ENCODE data around the gene DENND5A. TPM values are rescaled to one million over a fixed set of nuclear protein-coding genes. Genes with fewer than 3 reads are reported as not detected.

The DENND5A gene
- total RNA-seq, 2 donors from 2014 or later, result 22.1 to 31.3 TPM

DNA sequence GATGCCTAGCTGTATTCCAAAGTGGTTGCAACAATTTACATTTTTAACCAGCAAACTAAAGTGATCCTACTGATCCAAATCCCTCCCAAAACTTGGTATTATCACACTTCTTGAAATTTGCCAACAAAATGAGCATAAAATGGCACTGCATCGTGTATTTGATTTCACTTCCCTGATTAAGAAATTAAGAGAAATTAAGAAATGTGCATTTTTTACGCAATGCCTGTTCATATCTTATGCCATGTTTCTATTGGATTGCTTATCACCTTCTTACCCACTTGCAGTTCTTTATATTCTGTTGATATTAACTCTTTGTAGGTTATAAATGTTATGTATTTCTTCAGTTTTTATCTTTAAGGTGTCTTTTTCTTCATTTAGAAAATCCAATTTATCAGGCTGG, 80.6 kb downstream of the DENND5A start:
- ATAC-seq, result no peak
- Histone ChIP-seq H3K4me3 (no peak overlapping the region), H3K27ac (no peak overlapping the region), H3K4me1 (no peaks in the 10 kb centered on the region), H3K27me3 (no peaks in the 10 kb centered on the region), H3K36me3 (replicated peaks in 1 of 2; ENCODE audit: insufficient read depth in 1 of 2, low read depth in 2 of 2) (peaks cover 0 to 3% of the 10 kb centered on the region in 2 donors), H3K9me3 (no peaks in the 10 kb centered on the region)
- 81 to 94% methylated on average over 2 of the region's 2 CpGs for WGBS, 2 donors
- no peak for TF ChIP-seq POLR2A (IDR thresholded peaks at IDR 0.05)
- TF ChIP-seq, protein P1, sequence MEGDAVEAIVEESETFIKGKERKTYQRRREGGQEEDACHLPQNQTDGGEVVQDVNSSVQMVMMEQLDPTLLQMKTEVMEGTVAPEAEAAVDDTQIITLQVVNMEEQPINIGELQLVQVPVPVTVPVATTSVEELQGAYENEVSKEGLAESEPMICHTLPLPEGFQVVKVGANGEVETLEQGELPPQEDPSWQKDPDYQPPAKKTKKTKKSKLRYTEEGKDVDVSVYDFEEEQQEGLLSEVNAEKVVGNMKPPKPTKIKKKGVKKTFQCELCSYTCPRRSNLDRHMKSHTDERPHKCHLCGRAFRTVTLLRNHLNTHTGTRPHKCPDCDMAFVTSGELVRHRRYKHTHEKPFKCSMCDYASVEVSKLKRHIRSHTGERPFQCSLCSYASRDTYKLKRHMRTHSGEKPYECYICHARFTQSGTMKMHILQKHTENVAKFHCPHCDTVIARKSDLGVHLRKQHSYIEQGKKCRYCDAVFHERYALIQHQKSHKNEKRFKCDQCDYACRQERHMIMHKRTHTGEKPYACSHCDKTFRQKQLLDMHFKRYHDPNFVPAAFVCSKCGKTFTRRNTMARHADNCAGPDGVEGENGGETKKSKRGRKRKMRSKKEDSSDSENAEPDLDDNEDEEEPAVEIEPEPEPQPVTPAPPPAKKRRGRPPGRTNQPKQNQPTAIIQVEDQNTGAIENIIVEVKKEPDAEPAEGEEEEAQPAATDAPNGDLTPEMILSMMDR (IDR thresholded peaks at IDR 0.05), result no peak
- no peak for DNase-seq
- intact Hi-C loops (cut with DNase I), result no loop called here

DNA sequence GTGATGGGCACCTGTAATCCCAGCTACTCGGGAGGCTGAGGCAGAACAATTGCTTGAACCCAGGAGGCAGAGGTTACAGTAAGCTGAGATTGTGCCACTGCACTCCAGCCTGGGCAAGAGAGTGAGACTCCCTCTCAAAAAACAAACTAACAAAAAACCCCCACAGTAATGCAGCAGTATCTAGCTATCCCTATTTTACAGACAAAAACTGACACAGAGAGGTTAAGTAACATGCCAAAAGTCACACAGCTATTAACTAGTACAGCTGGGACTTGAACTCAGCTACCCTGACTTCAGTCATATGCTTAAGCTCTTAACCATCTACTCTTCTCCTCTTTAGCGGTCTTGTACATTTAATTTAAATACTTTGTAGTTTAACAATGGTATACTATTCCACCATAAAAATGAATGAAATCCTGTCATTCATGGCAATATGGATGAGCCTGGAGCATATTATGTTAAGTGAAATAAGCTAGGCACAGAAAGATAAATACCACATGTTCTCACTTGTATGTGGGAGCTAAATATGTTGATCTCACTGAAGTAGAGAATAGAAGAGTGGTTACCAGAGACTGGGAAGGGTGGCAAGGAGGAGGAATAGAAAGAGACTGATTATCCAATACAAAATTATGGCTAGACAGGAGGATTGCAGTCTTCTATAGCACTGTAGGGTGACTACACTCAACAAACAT, 82.8 kb downstream of the DENND5A start:
- Histone ChIP-seq H3K36me3 (replicated peaks in 1 of 2; ENCODE audit: insufficient read depth in 1 of 2, low read depth in 2 of 2) (peaks cover 0 to 3% of the 10 kb centered on the region in 2 donors), H3K27me3 (no peaks in the 10 kb centered on the region), H3K27ac (no peak overlapping the region), H3K4me3 (no peak overlapping the region), H3K9me3 (no peaks in the 10 kb centered on the region), H3K4me1 (no peaks in the 10 kb centered on the region)
- 83 to 97% methylated on average over 2 of the region's 2 CpGs for WGBS, 2 donors
- no peak for ATAC-seq
- no peak for TF ChIP-seq POLR2A (IDR thresholded peaks at IDR 0.05)
- TF ChIP-seq, protein P1 (IDR thresholded peaks at IDR 0.05), result no peak
- no peak for DNase-seq
- intact Hi-C loops (cut with DNase I), result no loop called here

DNA sequence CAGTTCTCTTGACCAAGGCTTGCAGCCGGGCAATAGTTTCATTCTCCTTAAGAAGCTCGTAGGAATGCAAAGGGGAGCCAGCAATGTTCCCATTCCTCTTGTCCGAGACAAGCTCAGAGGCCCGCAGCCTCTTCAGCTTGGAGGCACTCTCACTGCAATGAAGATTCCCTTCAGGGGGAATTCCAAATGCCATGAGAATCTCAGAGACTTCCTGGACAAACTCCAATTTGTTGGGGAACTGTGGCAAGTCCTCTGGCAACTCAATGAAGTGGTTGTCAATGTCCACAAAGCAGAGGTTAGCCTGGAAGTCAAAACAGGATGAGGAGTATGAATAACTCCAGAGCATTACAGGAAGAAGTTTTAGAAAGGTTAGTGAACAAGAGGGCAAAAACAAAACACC, 84.4 kb downstream of the DENND5A start:
- H3K27ac ChIP-seq, result no peak overlapping the region
- DNase-seq (no peak), ATAC-seq (no peak)
- no peak overlapping the region for H3K4me3 ChIP-seq
- no peaks in the 10 kb centered on the region for H3K4me1 ChIP-seq
- H3K36me3 ChIP-seq (replicated peaks in 1 of 2; ENCODE audit: insufficient read depth in 1 of 2, low read depth in 2 of 2), result peaks cover 0 to 7% of the 10 kb centered on the region in 2 donors
- WGBS, 2 donors, result 90 to 93% methylated on average over 4 of the region's 4 CpGs
- intact Hi-C loops (cut with DNase I), result no loop called here
- H3K9me3 ChIP-seq, result no peaks in the 10 kb centered on the region
- no peaks in the 10 kb centered on the region for H3K27me3 ChIP-seq
- TF ChIP-seq, protein P1 (IDR thresholded peaks at IDR 0.05), result no peak
- TF ChIP-seq POLR2A (IDR thresholded peaks at IDR 0.05), result no peak

DNA sequence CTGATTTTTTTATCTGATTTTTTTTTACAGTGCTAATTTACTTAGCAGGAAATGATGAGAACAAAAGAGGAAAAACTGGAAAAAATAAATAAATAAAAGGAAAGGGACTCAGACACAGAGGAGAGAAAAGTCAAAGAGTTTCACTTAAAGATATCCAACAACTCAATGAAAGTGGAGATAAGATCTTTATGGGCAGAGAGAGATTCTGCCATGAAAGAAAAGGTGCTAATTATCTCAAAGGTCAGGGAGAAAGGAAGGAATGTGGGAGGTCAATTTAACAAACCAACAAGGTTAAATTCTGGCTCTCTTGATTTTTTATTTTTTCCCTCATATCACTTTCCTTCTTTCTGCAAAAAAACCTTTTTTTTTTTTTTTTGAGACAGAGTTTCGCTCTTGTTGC, 86.0 kb downstream of the DENND5A start:
- no peaks in the 10 kb centered on the region for H3K4me1 ChIP-seq
- intact Hi-C loops (cut with DNase I), result no loop called here
- TF ChIP-seq, protein P1 (IDR thresholded peaks at IDR 0.05), result no peak
- TF ChIP-seq POLR2A (IDR thresholded peaks at IDR 0.05), result no peak
- 92 to 100% methylated on average over 1 of the region's 1 CpG for WGBS, 2 donors
- no peaks in the 10 kb centered on the region for H3K27me3 ChIP-seq
- no peak overlapping the region for H3K27ac ChIP-seq
- no peak overlapping the region for H3K4me3 ChIP-seq
- no peaks in the 10 kb centered on the region for H3K9me3 ChIP-seq
- no peak for ATAC-seq
- DNase-seq, result no peak
- H3K36me3 ChIP-seq (replicated peaks in 1 of 2; ENCODE audit: insufficient read depth in 1 of 2, low read depth in 2 of 2), result peaks cover 0 to 7% of the 10 kb centered on the region in 2 donors

DNA sequence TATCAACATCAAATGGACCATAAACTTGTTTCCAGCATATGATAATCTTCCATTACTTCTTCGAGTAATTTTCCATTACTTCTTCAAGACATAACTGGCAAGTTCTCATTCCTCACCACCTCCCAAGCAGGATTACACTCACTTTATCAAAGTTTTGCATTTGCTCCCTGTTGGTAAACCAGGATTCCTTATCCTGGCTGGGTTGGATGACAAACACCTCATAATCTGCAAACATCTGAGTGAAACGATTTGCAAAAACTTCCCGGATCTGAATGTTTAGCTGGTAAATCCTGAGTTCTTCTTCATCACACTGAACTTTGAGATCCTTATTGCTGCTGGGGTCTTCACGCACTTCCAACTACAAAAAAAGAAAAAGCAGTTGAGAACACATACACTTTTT, 86.4 kb downstream of the DENND5A start:
- H3K36me3 ChIP-seq (replicated peaks in 1 of 2; ENCODE audit: insufficient read depth in 1 of 2, low read depth in 2 of 2), result peaks cover 0 to 7% of the 10 kb centered on the region in 2 donors
- intact Hi-C loops (cut with DNase I), result no loop called here
- no peak overlapping the region for H3K4me3 ChIP-seq
- H3K27me3 ChIP-seq, result no peaks in the 10 kb centered on the region
- TF ChIP-seq POLR2A (IDR thresholded peaks at IDR 0.05), result no peak
- TF ChIP-seq, protein P1 (IDR thresholded peaks at IDR 0.05), result no peak
- ATAC-seq (no peak), DNase-seq (no peak)
- H3K27ac ChIP-seq, result no peak overlapping the region
- 73 to 75% methylated on average over 4 of the region's 4 CpGs for WGBS, 2 donors
- no peaks in the 10 kb centered on the region for H3K4me1 ChIP-seq
- H3K9me3 ChIP-seq, result no peaks in the 10 kb centered on the region

Measured in body of pancreas (tissue), 4 donors.